Hindlimb muscle (tissue), 1 donor: Measurements from ENCODE around the gene ZNF254. TPM values are rescaled to one million over a fixed set of nuclear protein-coding genes. Genes with fewer than 3 reads are reported as not detected.
"Not testable (repeated sequence)": the region's sequence is repeated elsewhere in the genome, so short reads cannot be mapped to it uniquely, and the experiment has no call there.

Experiments used
- DNase-seq: peaks from one replicate; pipeline ENCODE4 v3.0.0-alpha.2; 2013
- polyA plus RNA-seq: library from polyadenylated mRNA; unstranded; fragments of 120-200 nt; gene quantifications from one replicate; pipeline ENCODE4 v1.2.1, GENCODE V29; 2013; ENCODE audit not compliant: insufficient read length

The ZNF254 gene
- polyA plus RNA-seq, 1 donor: 12.8 TPM

DNA sequence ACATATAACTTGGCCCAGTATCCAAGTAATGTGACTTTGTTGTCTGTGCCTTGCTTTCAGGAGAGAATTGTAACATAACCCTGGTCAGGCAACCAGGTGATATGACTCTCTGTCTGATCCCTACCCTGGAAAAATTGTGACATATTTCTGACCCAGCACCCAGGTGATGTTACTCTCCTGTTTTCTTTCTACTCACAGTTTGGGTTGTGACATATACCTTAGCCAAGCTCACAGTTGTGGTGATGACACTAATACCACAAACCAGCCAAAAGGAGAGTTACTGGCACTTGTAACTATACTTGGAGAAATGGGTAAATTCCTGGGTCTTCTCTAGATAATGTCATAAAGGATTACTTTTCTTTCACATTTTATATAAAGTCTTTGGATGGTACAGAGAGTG lies 14.3 kb upstream of the ZNF254 start:
- DNase-seq: no peak

DNA sequence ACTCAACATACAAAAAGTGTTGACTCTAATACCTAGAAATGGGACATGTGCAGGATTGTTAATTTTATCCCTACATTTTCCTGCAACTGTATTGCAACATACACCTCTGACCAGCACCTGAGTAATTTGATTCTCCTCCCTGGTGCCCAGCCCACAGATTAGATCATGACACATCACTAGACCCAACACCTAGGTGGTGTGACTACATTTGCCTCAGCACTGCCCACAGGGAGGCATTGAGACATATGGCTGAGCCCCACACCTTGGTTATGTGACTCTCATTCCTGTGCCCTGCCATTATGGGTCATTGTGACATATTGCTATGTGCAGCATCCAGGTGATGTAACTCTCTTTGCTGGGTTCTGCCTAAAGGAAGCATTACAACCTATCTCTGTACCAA lies 13.2 kb upstream of the ZNF254 start:
- DNase-seq: no peak

DNA sequence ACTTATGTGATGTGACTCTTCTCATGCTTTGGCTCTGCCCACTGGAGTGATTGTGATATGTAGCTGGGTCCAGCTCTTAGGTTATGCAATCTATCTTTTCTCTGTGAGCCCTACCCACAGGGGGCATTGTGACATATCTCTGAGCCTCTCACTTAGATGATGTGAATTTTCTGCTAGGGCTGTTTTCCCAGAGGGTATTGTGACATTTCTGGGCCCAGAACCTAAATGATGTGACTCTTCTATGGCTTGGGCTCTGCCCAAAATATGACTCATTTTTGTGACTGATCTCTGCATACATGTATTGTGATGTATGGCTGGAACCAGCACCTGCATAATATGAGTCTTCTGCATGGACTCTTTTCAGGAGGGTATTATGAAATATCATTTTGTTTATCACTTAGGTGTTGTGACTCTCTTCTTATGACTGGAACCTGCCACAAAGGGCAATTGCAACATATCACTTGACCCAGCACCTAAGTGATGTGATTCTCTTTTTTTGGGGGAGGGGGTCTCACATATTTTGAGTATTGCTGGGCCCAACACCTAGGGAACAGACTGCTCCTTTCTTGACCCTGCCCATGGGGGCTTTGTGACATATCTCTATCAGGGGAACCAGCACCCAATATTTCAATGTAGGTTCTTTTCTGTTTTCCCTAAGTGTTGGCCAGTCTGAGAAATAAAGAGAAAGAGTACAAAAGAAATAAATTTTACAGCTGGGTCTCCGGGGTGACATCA lies 12.1 kb upstream of the ZNF254 start:
- no peak for DNase-seq

DNA sequence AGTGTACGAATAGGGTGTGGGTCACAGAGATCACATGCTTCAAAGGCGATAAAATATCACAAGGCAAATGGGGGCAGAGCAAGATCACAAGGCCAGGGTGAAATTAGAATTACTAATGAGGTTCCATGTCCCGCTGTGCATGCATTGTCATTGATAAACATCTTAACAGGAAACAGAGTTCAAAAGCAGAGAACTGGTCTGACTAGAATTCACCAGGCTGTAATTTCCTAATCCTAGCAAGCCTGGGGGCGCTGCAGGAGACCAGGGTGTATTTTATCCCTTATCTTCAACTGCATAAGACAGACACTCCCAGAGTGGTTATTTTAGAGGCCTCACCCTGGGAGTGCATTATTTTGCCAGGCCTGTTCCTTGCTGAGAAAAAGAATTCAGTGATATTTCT lies 11.5 kb upstream of the ZNF254 start:
- not testable (repeated sequence) for DNase-seq

DNA sequence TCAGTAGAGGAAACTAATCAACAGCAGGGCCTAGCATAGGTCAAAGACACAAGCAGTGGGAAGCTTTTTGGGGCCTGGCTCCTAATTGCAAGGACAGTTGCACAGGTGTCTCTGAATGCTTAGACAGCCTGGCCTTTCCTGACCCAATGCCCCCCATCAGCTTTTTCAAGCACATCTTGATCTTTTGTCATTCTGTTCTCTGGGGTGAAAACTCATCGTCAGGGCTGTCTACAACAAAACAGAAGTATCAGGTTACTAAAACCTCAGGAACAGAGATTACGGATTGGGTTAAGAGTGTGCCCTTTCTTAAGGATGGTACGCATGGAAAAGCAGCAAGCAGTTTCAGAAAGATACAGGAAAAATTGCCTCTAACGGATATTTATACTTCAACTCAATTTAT lies 8.3 kb upstream of the ZNF254 start:
- no peak for DNase-seq

DNA sequence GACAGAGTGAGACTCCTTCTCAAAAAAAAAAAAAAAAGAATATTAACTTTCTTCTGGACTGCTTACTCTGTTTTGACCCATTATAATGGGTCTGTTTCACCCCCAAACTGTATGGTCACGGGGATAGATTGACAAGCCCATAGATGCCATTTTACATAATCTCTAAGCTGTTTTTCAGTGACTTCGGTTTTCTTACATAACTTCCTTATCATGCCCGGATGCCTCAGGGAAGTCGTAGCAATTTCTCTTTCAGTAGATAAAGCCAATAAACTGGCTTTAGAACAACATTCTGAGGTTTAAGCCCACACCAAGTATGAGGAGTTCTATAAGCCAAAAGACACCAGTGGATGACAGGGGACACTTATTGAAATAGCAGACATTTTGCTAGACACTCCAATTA lies 5.9 kb upstream of the ZNF254 start:
- no peak for DNase-seq

DNA sequence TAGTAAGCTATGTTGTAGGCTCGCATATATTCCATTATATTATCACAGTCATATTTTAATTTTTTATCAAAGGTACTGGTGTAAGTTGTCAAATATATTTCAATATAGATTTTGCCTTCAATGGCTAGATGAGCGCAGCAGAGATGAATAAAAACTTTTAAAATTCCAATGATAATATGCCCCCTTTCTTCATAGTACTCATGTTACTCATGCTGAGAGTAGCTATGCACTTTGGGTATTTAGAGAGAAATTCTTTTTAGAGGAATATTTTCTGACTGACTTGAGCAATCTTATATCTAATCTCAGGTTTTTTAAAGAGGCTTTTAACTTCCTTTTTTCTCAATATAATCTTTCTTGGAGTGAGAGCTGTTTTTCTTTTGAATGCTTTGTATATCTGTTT lies 11.4 kb downstream of the ZNF254 start:
- no peak for DNase-seq

DNA sequence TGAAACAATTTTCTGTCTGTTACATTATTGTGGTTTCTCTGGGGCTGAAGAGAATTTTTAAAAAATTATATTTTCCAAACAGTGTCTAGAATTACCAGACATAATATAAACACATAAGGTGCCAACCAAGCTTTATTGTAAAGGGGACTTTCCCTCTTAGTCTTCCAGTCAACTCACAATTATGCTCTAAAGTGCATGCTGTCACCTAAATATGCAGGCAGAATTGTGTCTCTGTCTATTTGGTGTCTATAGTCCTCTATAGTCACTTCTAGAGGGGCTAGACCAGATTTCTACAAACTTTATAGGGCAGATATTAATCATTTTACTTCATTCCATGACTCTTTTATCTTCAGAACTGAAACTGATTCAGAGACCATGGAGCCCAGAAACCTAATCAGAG lies 12.8 kb downstream of the ZNF254 start:
- no peak for DNase-seq

DNA sequence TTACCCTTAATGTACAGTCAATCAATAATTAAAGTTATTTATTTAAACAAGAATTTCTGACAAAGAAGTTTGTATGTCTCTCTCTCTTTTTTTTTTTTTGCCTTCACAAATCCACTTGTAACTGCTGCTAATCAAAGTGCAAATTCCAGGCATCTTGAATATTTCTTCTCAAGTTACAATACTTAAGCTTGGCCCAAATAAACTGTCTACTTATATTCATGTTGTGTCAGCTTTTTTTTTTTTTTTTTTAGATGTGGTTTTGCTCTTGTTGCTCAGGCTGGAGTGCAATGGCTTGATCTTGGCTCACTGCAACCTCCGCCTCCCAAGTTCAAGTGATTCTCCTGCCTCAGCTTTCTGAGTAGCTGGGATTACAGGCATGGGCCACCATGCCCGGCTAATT lies 13.6 kb downstream of the ZNF254 start:
- not testable (repeated sequence) for DNase-seq

DNA sequence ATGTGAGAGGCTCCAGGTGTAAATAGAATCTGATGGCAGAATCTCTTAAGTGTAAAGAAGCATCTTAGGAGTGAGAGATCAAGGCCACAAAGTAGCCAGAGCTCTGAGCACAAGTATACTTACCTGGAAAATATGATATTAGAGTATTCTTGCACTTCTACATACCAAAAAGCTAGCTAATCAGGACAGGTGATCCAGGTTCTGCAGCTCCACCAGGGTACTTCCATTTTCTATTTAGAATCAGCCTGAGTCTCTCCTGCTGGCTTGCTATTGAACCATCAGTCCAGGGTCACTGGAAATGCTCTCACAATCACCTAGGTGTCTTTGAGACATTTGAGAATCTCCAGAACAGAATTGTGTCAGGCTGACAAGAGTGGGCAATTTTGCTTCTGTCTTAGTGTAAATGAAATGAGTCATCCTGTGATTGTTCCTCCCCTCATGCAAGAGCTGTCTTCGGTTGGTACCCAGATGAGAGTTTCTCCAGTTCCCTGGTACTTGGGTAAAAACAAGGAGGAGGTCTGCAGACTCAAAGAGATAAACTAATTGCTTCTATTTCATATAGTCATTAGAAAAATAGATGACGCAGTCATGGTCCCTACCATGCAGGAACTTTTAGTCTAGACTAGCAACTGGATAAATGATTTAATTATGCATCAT lies 14.6 kb downstream of the ZNF254 start:
- DNase-seq: no peak

DNA sequence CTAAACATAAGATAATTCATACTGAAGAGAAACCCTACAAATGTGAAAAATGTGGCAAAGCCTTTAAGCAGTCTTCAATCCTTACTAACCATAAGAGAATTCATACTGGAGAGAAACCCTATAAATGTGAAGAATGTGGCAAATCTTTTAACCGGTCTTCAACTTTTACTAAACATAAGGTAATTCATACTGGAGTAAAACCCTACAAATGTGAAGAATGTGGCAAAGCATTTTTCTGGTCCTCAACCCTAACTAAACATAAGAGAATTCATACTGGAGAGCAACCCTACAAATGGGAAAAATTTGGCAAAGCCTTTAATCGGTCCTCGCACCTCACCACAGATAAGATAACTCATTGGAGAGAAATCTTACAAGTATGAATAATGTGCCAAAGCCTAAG lies 40.6 kb downstream of the ZNF254 start:
- no peak for DNase-seq

DNA sequence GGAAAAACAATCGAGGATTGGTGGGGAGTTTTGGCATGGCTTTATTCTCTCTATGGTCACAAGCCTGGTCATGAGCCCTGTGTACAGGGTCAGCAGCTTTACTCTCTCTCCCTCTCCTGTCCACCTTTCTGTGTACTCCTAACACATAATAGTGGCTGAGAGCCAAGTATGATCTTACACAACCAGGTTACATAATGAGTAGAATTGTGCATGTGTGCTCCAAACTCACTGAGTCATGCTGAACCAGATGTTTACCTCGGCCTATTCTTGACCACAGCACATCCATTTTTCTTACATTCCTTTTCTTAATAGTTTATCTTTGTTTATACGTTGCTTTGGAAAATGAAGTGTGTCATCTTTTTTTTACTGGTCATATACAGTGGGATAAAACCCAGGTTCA lies 53.1 kb downstream of the ZNF254 start:
- no peak for DNase-seq

DNA sequence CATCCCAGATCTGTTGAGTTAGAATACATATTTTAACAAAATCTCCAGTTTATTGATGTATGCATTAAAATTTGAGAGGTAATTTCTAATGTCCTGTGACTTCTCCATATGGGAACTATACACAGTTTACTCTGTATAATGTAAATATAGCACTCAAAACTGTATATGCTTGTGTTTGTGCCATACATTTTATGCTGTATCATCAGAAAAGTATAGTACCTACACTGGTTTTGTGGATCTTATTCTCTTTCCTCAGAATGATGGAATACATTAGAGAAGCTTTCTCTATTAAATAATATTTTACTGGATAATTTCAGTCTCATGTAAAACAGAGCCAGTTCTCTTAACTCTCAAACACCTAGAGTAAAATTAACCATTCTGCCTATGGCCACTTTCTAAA lies 53.6 kb downstream of the ZNF254 start:
- DNase-seq: no peak

DNA sequence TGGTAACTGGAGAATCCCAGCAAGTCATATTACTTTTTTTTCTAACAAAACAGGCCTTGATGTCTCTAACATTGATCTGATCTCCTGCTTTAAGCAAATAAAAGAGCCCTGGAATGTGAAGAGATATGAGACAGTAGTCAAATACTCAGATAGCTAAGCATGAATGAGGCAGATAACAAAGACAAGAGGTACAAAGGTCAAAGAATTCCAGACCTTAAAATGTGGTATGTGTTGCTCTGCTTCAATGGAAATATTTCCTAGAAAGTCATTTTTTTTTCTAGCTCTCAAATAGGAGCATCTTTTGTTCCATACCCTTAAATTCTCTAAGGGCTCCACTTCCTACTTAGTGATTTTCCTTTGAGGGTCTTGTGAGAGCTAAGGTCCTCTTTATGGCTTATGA lies 54.6 kb downstream of the ZNF254 start:
- no peak for DNase-seq

DNA sequence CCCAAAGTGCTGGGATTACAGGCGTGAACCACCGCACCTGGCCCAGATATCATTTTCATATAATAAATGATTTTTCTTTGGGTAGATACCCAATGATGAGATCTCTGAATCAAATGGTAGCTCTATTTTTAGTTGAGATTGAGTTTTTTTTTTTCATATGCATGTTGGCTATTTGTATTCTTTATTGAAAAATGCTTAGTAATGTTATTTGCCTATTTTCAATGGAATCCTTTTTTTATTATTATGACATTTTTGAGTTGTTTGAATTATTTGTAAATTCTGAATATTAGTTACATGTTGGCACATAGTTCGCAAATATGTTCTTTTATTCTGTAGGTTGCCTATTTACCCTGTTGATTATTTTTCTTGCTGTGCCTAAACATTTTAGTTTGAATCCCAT lies 55.8 kb downstream of the ZNF254 start:
- DNase-seq: no peak

DNA sequence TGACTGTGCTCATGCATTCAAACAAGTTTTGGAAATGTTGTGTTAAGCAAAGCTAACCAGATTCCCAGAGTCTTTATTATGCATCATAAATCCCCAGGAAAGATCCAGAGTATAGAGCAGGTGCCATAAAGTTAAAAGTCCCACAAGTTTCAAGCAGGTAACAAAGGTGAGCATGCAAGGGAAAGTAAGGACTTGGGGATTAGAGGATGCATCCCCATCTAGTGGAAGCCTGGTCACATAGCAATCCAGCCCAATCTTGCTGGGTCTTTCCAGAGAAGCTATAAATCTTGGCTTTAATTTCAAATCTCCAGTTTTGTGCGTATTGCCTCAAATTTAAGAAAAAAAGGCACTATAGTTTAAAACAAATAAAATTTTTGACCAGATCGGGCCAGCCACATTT lies 72.7 kb downstream of the ZNF254 start:
- DNase-seq: no peak

DNA sequence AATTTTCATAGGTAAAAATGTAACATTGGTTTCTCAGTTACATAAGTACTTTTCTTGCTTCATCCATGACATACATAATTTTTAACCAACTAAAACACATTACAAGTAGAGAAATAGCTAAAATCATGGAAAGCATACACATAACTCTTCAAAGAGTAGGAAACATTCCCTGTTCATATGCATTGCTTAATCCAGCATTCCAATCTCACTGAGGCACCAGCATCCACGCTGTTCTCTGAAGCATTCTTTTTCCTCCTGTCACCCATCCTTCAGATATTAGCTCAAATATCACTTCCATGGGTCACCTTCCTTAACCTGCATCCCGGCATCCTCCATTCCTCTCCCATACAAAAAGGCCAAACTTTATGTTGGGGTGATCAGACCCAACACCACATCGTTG lies 79.1 kb downstream of the ZNF254 start:
- no peak for DNase-seq

DNA sequence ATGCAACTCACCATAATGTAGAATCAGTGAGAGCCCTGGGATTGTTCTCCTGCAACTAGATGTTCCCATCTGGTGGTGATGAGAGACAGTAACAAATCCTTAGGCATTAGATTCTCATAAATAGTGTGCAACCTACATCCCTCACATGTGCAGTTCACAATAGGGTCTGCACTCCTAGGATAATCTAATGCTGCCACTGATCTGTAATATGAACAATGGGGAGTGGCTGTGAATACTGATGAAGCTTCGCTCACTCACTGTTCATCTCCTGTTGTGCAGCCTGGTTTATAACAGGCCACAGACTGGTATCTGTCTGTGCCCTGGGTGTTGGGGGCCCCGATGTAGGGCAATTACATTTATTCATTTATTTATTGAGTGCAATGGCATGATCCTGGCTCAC lies 86.9 kb downstream of the ZNF254 start:
- DNase-seq: no peak

DNA sequence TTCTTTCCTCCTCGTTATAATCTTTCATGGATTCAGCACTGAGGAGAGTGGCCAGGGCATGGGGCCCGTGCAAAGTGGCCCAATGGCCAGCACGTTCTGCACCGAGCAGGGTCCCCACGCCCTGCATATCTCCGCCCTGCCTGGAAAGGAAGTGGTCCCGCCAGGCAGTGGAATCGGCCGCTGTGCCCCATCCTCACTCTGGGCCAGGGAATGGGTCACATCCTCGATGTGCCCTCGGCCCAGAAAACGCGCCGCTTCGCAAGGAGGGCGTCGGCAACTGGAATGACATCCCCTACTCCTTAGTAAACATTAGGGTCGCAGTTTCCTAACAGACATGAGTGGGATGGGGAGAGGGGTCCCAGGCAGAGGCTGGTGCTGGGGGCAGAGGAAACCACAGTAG lies 90.7 kb downstream of the ZNF254 start:
- DNase-seq: no peak

DNA sequence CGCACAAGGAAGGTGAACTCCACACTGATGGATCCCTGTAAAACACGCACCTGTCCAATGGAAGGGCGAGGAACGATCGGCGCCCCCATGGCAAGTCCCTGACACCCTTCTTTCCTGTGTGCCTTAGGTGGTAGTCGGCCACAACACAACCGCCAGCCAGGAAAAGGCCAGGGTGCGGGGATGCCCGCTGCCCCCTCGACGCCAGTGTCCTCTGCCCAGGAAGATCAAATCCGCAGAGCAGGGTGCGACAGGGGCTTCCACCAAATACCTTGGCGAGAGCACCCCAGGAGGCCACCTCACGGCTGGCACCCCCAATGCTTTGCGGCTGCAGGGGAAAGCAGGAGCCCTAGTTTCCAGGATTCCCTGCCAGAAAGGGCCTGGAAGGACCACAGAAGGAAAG lies 91.2 kb downstream of the ZNF254 start:
- DNase-seq: no peak
